Hippocampal formation (tissue), 2 donors: ENCODE measurements around the gene TMA7B.

Experiments
- DNase-seq, 2 donors: peaks; one replicate each; lab custom pipeline; 2025; lab: John Stamatoyannopoulos, UW

Gene TMA7B

GRCh38 chr22:39959640-39960447 is at the start of gene TMA7B:
Gene TMA7B (plus strand): TSS chr22:39960397. CDS start chr22:39964375, 3,978 bp downstream.
- no peak for DNase-seq

GRCh38 chr22:39910876-39911613 is 49.2 kb upstream of the TMA7B start:
- DNase-seq: no peak

- DNase-seq: no peak
Observed at GRCh38 chr22:39913321-39913720, 46.9 kb upstream of the TMA7B start.

- no peak for DNase-seq
Observed at GRCh38 chr22:39913886-39914285, 46.3 kb upstream of the TMA7B start.

GRCh38 chr22:39914584-39914983 is 45.6 kb upstream of the TMA7B start:
- no peak for DNase-seq

GRCh38 chr22:39915295-39915726 is 44.9 kb upstream of the TMA7B start:
- no peak for DNase-seq

GRCh38 chr22:39916496-39916895 is 43.7 kb upstream of the TMA7B start:
- no peak for DNase-seq

GRCh38 chr22:39917197-39917643 is 43.0 kb upstream of the TMA7B start:
- no peak for DNase-seq

- DNase-seq: no peak
Observed at GRCh38 chr22:39917776-39918495, 42.3 kb upstream of the TMA7B start.

GRCh38 chr22:39920134-39920743 is 40.0 kb upstream of the TMA7B start:
- no peak for DNase-seq

GRCh38 chr22:39923696-39924095 is 36.5 kb upstream of the TMA7B start:
- no peak for DNase-seq

GRCh38 chr22:39924286-39924685 is 35.9 kb upstream of the TMA7B start:
- no peak for DNase-seq

- no peak for DNase-seq
Observed at GRCh38 chr22:39925273-39925672, 34.9 kb upstream of the TMA7B start.

GRCh38 chr22:39925909-39926679 is 34.1 kb upstream of the TMA7B start:
- DNase-seq: no peak

GRCh38 chr22:39926753-39927152 is 33.4 kb upstream of the TMA7B start:
- DNase-seq: no peak

- DNase-seq: no peak
Observed at GRCh38 chr22:39927544-39927943, 32.7 kb upstream of the TMA7B start.

- no peak for DNase-seq
Observed at GRCh38 chr22:39928536-39929520, 31.4 kb upstream of the TMA7B start.

GRCh38 chr22:39931251-39931650 is 28.9 kb upstream of the TMA7B start:
- DNase-seq: no peak

GRCh38 chr22:39932166-39932565 is 28.0 kb upstream of the TMA7B start:
- no peak for DNase-seq
